H1 (cell line): Measurements from ENCODE around the gene BZW1. TPM values are rescaled to one million over a fixed set of nuclear protein-coding genes. Genes with fewer than 3 reads are reported as not detected.

ENCODE experiments used
- CTCF ChIA-PET: fragments of 300-600 bp; sonication (Branson Sonifier 250); formaldehyde crosslinking; loops from one replicate; lab custom pipeline; 2021; ENCODE audit not compliant: partially characterized antibody; lab: Charles Lee
- POLR2A ChIA-PET: fragments of 300-600 bp; sonication (Branson Sonifier 250); formaldehyde crosslinking; loops from one replicate; lab custom pipeline; 2021; ENCODE audit warnings: inconsistent platforms; ENCODE audit not compliant: partially characterized antibody; lab: Charles Lee
- DNase-seq, 2 experiments: peaks; one replicate each; pipeline versions ENCODE4 v3.0.0 to v3.0.0-alpha.2; 2010 to 2022; ENCODE audit warnings: low spot score in 2 of 2, low read depth in 1 of 2, mixed read lengths in 1 of 2
- FAIRE-seq: peaks from 2 replicates; lab custom pipeline; 2011; peaks lifted over from hg19 to GRCh38; lab: Jason Lieb, UNC
- H2AFZ ChIP-seq: 2 replicates; pipeline ENCODE4 v1.8.1; 2012; ENCODE audit warnings: low read length, inconsistent platforms
- H2AK5ac ChIP-seq: 2 replicates; pipeline ENCODE4 v1.6.1; 2013; ENCODE audit warnings: low read depth, low read length
- H2BK120ac ChIP-seq: replicated peaks from 2 replicates; pipeline ENCODE3; 2013; ENCODE audit warnings: low read depth, low read length, inconsistent platforms
- H2BK12ac ChIP-seq: 2 replicates; pipeline ENCODE4 v1.6.1; 2013; ENCODE audit warnings: low read depth, low read length
- H2BK15ac ChIP-seq: 2 replicates; pipeline ENCODE4 v1.6.1; 2013; ENCODE audit warnings: low read length
- H2BK20ac ChIP-seq: 2 replicates; pipeline ENCODE4 v1.6.1; 2013; ENCODE audit warnings: low read length
- H2BK5ac ChIP-seq: 2 replicates; pipeline ENCODE4 v1.6.1; 2013; ENCODE audit warnings: low read depth, low read length
- H3K14ac ChIP-seq: 2 replicates; pipeline ENCODE4 v1.6.1; 2013; ENCODE audit warnings: inconsistent platforms; ENCODE audit not compliant: insufficient read length
- H3K18ac ChIP-seq: 2 replicates; pipeline ENCODE4 v1.6.1; 2013; ENCODE audit warnings: low read length; ENCODE audit errors: extremely low read depth
- H3K23ac ChIP-seq: 2 replicates; pipeline ENCODE4 v1.6.1; 2013; ENCODE audit warnings: inconsistent platforms; ENCODE audit not compliant: insufficient read length
- H3K23me2 ChIP-seq: 2 replicates; pipeline ENCODE4 v1.6.1; 2013; ENCODE audit warnings: low read depth, low read length
- H3K27ac ChIP-seq: 2 replicates; pipeline ENCODE4 v1.6.1; 2011; ENCODE audit warnings: low read depth, low read length, inconsistent platforms
- H3K27me3 ChIP-seq, 4 experiments: replicated peaks in 1 of 4; 1 replicate in 1 of 4; 2 replicates in 3 of 4; pipeline versions ENCODE4 v1.6.1 to v1.8.1; 2011 to 2013; ENCODE audit warnings: low read length in 3 of 4, mild to moderate bottlenecking in 3 of 4, inconsistent platforms in 2 of 4, mixed read lengths in 2 of 4, moderate library complexity in 1 of 4; ENCODE audit not compliant: control insufficient read depth in 3 of 4, insufficient read depth in 3 of 4; ENCODE audit errors: extremely low read depth in 1 of 4
- H3K36me3 ChIP-seq, 4 experiments: 2 replicates each; pipeline versions ENCODE4 v1.6.1 to v1.8.1; 2011 to 2013; ENCODE audit warnings: mild to moderate bottlenecking in 4 of 4, low read length in 3 of 4, moderate library complexity in 2 of 4, control low read depth in 1 of 4, inconsistent platforms in 1 of 4; ENCODE audit not compliant: insufficient read depth in 4 of 4, control insufficient read depth in 2 of 4
- H3K4ac ChIP-seq: replicated peaks from 2 replicates; pipeline ENCODE3; 2013; ENCODE audit warnings: low read length, low read depth, mixed read lengths, inconsistent platforms; ENCODE audit not compliant: insufficient read length
- H3K4me1 ChIP-seq, 4 experiments: replicated peaks in 1 of 4; 1 replicate in 1 of 4; 2 replicates in 3 of 4; pipeline versions ENCODE4 v1.6.1 to v1.8.1; 2011 to 2013; ENCODE audit warnings: low read length in 3 of 4, inconsistent platforms in 2 of 4, mixed read lengths in 1 of 4; ENCODE audit not compliant: insufficient read depth in 4 of 4, control insufficient read depth in 3 of 4
- H3K4me2 ChIP-seq, 2 experiments: 2 replicates each; pipeline versions ENCODE4 v1.6.1 to v1.8.1; 2011 to 2013; ENCODE audit warnings: low read depth in 2 of 2, low read length in 2 of 2, control low read depth in 1 of 2, inconsistent platforms in 1 of 2, mild to moderate bottlenecking in 1 of 2; ENCODE audit not compliant: insufficient read depth in 1 of 2
- H3K4me3 ChIP-seq, 4 experiments: fragments of 200-600, 300-600 bp in 1 of 4; sonication (generic), shearing (Covaris generic), sonication (Bioruptor Twin) in 1 of 4; 2 replicates each; pipeline versions ENCODE4 v1.5.1 to v1.8.1; 2011 to 2016; ENCODE audit warnings: low read length in 4 of 4, low read depth in 3 of 4, control low read depth in 2 of 4, inconsistent platforms in 2 of 4, mild to moderate bottlenecking in 2 of 4, mixed read lengths in 1 of 4, moderate library complexity in 1 of 4; ENCODE audit not compliant: insufficient read depth in 2 of 4; ENCODE audit errors: extremely low read depth in 1 of 4
- H3K56ac ChIP-seq: replicated peaks from 2 replicates; pipeline ENCODE3; 2013; ENCODE audit warnings: low read depth, mild to moderate bottlenecking, mixed read lengths, low read length, inconsistent platforms; ENCODE audit not compliant: insufficient read length
- H3K79me1 ChIP-seq: 2 replicates; pipeline ENCODE4 v1.6.1; 2013; ENCODE audit warnings: low read depth, low read length, control low read depth
- H3K79me2 ChIP-seq, 2 experiments: 2 replicates each; pipeline versions ENCODE4 v1.6.1 to v1.8.1; 2012 to 2013; ENCODE audit warnings: low read length in 2 of 2, mild to moderate bottlenecking in 2 of 2, inconsistent platforms in 1 of 2; ENCODE audit not compliant: insufficient read depth in 2 of 2, control insufficient read depth in 1 of 2
- H3K9ac ChIP-seq, 4 experiments: replicated peaks in 1 of 4; 1 replicate in 1 of 4; 2 replicates in 3 of 4; pipeline versions ENCODE4 v1.6.1 to v1.8.1; 2011 to 2013; ENCODE audit warnings: low read depth in 3 of 4, low read length in 3 of 4, control low read depth in 2 of 4, mild to moderate bottlenecking in 2 of 4, moderate library complexity in 2 of 4, inconsistent platforms in 1 of 4; ENCODE audit errors: extremely low read depth in 1 of 4
- H3K9me3 ChIP-seq, 2 experiments: 2 replicates each; pipeline versions ENCODE4 v1.6.1 to v1.8.1; 2012 to 2013; ENCODE audit warnings: mild to moderate bottlenecking in 2 of 2, moderate library complexity in 2 of 2, control low read depth in 1 of 2, inconsistent platforms in 1 of 2, low read depth in 1 of 2, low read length in 1 of 2, mixed read lengths in 1 of 2; ENCODE audit not compliant: insufficient read depth in 2 of 2
- H4K20me1 ChIP-seq, 2 experiments: replicated peaks in 1 of 2; 2 replicates each; pipeline versions ENCODE3 to v1.8.1; 2011 to 2013; ENCODE audit warnings: inconsistent platforms in 2 of 2, low read length in 2 of 2, mild to moderate bottlenecking in 1 of 2; ENCODE audit not compliant: insufficient read depth in 2 of 2, control insufficient read depth in 1 of 2
- H4K5ac ChIP-seq: 2 replicates; pipeline ENCODE4 v1.6.1; 2013; ENCODE audit warnings: low read length, low read depth, mixed read lengths, inconsistent platforms; ENCODE audit not compliant: insufficient read length
- H4K8ac ChIP-seq: 2 replicates; pipeline ENCODE4 v1.8.0; 2013; ENCODE audit warnings: mild to moderate bottlenecking, moderate library complexity, low read length, inconsistent platforms; ENCODE audit not compliant: insufficient read depth; ENCODE audit errors: extremely low read depth
- H4K91ac ChIP-seq: replicated peaks from 2 replicates; pipeline ENCODE3; 2013; ENCODE audit warnings: low read length, mixed read lengths, inconsistent platforms; ENCODE audit not compliant: insufficient read length
- CHD1 ChIP-seq: IDR thresholded peaks from 2 replicates; pipeline ENCODE4 v1.6.1; 2012; ENCODE audit warnings: low read depth, low read length, improper control_type of control experiment
- E2F6 ChIP-seq: IDR thresholded peaks from 2 replicates; pipeline ENCODE4 v1.6.1; 2012; ENCODE audit warnings: inconsistent platforms
- EGR1 ChIP-seq: IDR thresholded peaks from 2 replicates; pipeline ENCODE4 v1.6.1; 2011; ENCODE audit warnings: low read depth, low read length, borderline replicate concordance
- FOSL1 ChIP-seq: IDR thresholded peaks from 2 replicates; pipeline ENCODE4 v1.6.1; 2011; ENCODE audit warnings: mild to moderate bottlenecking, low read depth, low read length, moderate library complexity; ENCODE audit not compliant: insufficient read depth
- HDAC6 ChIP-seq: IDR thresholded peaks from one replicate; pipeline ENCODE4 v1.7.1; 2012; ENCODE audit warnings: low read depth, mild to moderate bottlenecking, inconsistent platforms, low read length, moderate library complexity
- JUND ChIP-seq: IDR thresholded peaks from 2 replicates; pipeline ENCODE4 v1.6.1; 2011; ENCODE audit warnings: mild to moderate bottlenecking, improper control_type of control experiment, low read length
- MAFK ChIP-seq: IDR thresholded peaks from 2 replicates; pipeline ENCODE4 v1.6.1; 2012; ENCODE audit warnings: low read depth, mild to moderate bottlenecking, improper control_type of control experiment, low read length
- NRF1 ChIP-seq: IDR thresholded peaks from 2 replicates; pipeline ENCODE4 v1.6.1; 2011; ENCODE audit warnings: mild to moderate bottlenecking, low read depth, low read length, improper control_type of control experiment
- RAD21 ChIP-seq, 2 experiments: IDR thresholded peaks in 1 of 2; conservative IDR thresholded peaks in 1 of 2; 2 replicates each; pipeline ENCODE4 v1.6.1; 2011; ENCODE audit warnings: low read depth in 2 of 2, low read length in 2 of 2, improper control_type of control experiment in 1 of 2, inconsistent platforms in 1 of 2, mild to moderate bottlenecking in 1 of 2, moderate library complexity in 1 of 2
- RFX5 ChIP-seq: IDR thresholded peaks from 2 replicates; pipeline ENCODE4 v1.6.1; 2011; ENCODE audit warnings: low read depth, low read length, improper control_type of control experiment, borderline replicate concordance
- RXRA ChIP-seq: IDR thresholded peaks from 2 replicates; pipeline ENCODE4 v1.6.1; 2011; ENCODE audit warnings: low read depth, mild to moderate bottlenecking, low read length, moderate library complexity; ENCODE audit not compliant: insufficient read depth
- TBP ChIP-seq: IDR thresholded peaks from 2 replicates; pipeline ENCODE4 v1.6.1; 2011; ENCODE audit warnings: low read depth, low read length, improper control_type of control experiment
- TCF12 ChIP-seq: IDR thresholded peaks from 2 replicates; pipeline ENCODE4 v1.6.1; 2011; ENCODE audit warnings: low read depth, mild to moderate bottlenecking, low read length
- whole genome bisulfite sequencing, 2 experiments: shearing (Covaris generic) in 1 of 2; methylation state at CpG; one replicate each; pipeline versions ENCODE4 v1.1.6 to v1.1.7; 2013 to 2015; ENCODE audit warnings: low lambda C conversion rate in 2 of 2, mixed read lengths in 2 of 2, inconsistent platforms in 1 of 2, low coverage in 1 of 2, missing lambda C conversion rate in 1 of 2; ENCODE audit not compliant: insufficient replicate concordance in 2 of 2, insufficient coverage in 1 of 2, insufficient read length in 1 of 2; ENCODE audit errors: extremely low coverage in 1 of 2, missing lambda C conversion rate in 1 of 2; 5-methylcytosine and 5-hydroxymethylcytosine counted together
- polyA plus RNA-seq, 7 experiments: library from polyadenylated mRNA; depleted of rRNA in 3 of 7; stranded (reverse) in 5 of 7; unstranded in 2 of 7; fragments of >200 nt in 5 of 7; fragments of 200-250 nt in 2 of 7; gene quantifications; 1 replicate in 5 of 7; 2 replicates in 1 of 7; 4 replicates in 1 of 7; pipeline versions ENCODE4 v1.2.1 to v1.2.3, GENCODE V29; 2011 to 2013; ENCODE audit warnings: missing spikeins in 2 of 7, mixed read lengths in 2 of 7
- total RNA-seq: library from RNA; stranded (reverse); fragmentation: NEBNext Ultra II Directional; extraction: Animal tissue kit (Norgen Biotek cat#: 25700); gene quantifications from 2 replicates; pipeline ENCODE4 v1.2.1, GENCODE V29; 2021

Gene BZW1
- total and polyA plus RNA-seq, 2 of the 8 experiments (the other 6 are each of a cell fraction or from before 2014, with no cell fraction given) = 152 to 335 TPM

DNA sequence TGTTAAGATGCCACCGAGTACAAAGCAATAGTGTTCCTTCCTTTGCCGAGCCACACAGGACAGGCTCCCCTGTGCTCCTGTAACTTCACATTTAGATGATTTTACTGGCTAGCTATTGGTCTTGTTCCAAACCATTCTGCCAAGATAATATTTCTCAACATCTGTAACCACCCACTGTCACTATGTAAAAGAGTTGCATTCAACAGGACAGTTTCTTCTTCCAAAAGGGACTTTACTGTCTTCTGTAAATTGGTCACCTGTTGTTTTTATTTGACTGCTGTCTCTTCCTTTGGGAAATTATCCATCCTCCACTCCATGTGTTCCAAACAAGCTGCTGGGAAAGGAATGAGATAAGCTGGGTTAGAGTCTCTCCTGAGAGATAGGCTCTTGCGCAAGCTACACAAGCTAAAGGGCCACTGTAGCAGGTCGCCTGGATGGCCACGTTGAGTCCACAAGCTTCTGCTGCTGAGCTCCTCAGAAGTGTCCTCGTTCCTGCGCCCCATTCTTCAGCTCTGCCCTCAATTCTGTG lies 14.4 kb upstream of the BZW1 start:
- no peaks in the 10 kb centered on the region for H3K27me3 ChIP-seq
- TF ChIP-seq E2F6 = no peak
- TF ChIP-seq NRF1 = no peak
- no peak for TF ChIP-seq FOSL1
- TF ChIP-seq HDAC6 = no peak
- TF ChIP-seq EGR1 = no peak
- no peak for TF ChIP-seq TBP
- no peak for TF ChIP-seq MAFK
- no peak for TF ChIP-seq RAD21 (IDR thresholded peaks at IDR 0.05 in 1 of 2, conservative IDR thresholded peaks at IDR 0.05 in 1 of 2; ENCODE audit: low read depth in 2 of 2, low read length in 2 of 2)
- TF ChIP-seq RXRA = no peak
- TF ChIP-seq CHD1 = no peak
- TF ChIP-seq RFX5 = no peak
- TF ChIP-seq JUND = no peak
- TF ChIP-seq TCF12 = no peak
- TF ChIP-seq, all 59 proteins: peak for 0
- Histone ChIP-seq H3K4me3 (no peak overlapping the region), H2BK5ac (no peak overlapping the region), H2BK120ac (no peak overlapping the region), H2AFZ (no peak overlapping the region), H3K9me3 (no peaks in the 10 kb centered on the region), H2BK15ac (no peak overlapping the region), H4K91ac (no peak overlapping the region), H3K4me1 (0 out of 7 replicates have a peak, but pooled peaks cover 0 to 2% (median 0%) of the 10 kb centered on the region in 4 experiments), H3K79me1 (no peaks in the 10 kb centered on the region), H4K5ac (no peak overlapping the region), H3K4me2 (no peak overlapping the region), H3K14ac (no peak overlapping the region), H2BK12ac (no peak overlapping the region), H3K36me3 (no peaks in the 10 kb centered on the region), H4K20me1 (no peaks in the 10 kb centered on the region), H3K27ac (no peak overlapping the region), H3K79me2 (no peaks in the 10 kb centered on the region), H3K23me2 (no peaks in the 10 kb centered on the region), H3K4ac (no peak overlapping the region), H4K8ac (no peak overlapping the region), H2AK5ac (no peak overlapping the region), H3K56ac (no peak overlapping the region), H2BK20ac (no peak overlapping the region), H3K23ac (no peak overlapping the region), H3K18ac (no peak overlapping the region), H3K9ac (no peak overlapping the region)
- FAIRE-seq = no peak
- no peak for DNase-seq
- CTCF ChIA-PET = interaction anchor here (0.9 to 1.7 kb wide), 6 partner anchors 11 to 823 kb away, joined by 3 to 4 read pairs (median 3); partner anchors contain the start of gene BZW1
- 91% methylated on average over 7 of the region's 7 CpGs; no CpG with 5 or more reads in 1 of the 2 experiments for WGBS, 2 experiments
- POLR2A ChIA-PET = no interaction called here
